Stimulated activated CD8-positive, alpha-beta memory T cell treated with anti-CD3 and anti-CD28 coated beads, Interleukin-4, amount 100 ng/mL, for 24 hours (primary cell): ENCODE measurements around the gene NPM1.
"Not testable (repeated sequence)": the region's sequence is repeated elsewhere in the genome, so short reads cannot be mapped to it uniquely, and the experiment has no call there.

Experiments used
- DNase-seq: peaks from one replicate; pipeline ENCODE4 v3.0.0-alpha.2; 2020; ENCODE audit warnings: low read depth

Gene NPM1, protein sequence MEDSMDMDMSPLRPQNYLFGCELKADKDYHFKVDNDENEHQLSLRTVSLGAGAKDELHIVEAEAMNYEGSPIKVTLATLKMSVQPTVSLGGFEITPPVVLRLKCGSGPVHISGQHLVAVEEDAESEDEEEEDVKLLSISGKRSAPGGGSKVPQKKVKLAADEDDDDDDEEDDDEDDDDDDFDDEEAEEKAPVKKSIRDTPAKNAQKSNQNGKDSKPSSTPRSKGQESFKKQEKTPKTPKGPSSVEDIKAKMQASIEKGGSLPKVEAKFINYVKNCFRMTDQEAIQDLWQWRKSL

DNA sequence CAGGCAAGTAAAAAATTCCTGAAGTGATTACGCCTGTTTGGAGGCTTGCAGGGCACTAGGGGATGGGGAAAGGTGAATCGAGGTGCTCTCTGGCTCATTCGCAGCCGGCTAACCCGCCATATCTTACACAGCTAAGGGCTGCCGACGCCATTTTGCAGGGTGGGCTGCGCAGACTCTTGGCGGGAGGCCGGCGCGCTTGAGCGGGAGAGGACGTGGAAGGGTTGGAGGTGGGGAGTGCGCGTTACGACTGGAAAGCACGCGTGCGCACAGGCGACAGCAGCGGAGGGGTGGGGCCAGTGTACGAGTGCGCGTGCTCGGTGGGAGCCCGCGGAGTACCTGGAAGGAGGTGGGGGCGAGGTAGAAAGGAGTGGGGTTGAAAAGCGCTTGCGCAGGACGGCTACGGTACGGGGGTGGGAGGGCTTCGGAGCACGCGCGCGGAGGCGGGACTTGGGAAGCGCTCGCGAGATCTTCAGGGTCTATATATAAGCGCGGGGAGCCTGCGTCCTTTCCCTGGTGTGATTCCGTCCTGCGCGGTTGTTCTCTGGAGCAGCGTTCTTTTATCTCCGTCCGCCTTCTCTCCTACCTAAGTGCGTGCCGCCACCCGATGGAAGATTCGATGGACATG is at the start of gene NPM1:
Gene NPM1 (plus strand): TSS at position 505 of the 625 bp plus-strand sequence. CDS start 100 bp downstream, at position 605.
- DNase-seq, result peak; percentile 95

DNA sequence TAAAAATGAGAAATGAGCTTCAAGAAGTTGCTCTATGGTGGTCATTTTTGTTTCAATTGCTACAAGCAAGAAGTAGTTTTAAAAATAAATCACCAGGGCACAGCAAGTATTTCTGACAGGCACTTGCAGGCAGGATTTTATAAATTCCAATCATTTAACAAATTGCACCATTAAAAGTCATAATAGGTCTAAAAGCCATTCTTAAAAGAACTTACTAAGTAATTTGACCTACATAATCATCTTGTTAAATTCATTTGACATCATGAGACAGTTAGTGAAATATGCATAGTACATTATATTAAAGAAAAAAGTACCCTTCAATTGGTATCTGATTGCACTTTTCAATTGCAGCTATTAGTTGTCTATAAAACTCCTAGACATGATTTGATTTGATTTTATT is 47.6 kb upstream of the NPM1 start:
- no peak for DNase-seq

DNA sequence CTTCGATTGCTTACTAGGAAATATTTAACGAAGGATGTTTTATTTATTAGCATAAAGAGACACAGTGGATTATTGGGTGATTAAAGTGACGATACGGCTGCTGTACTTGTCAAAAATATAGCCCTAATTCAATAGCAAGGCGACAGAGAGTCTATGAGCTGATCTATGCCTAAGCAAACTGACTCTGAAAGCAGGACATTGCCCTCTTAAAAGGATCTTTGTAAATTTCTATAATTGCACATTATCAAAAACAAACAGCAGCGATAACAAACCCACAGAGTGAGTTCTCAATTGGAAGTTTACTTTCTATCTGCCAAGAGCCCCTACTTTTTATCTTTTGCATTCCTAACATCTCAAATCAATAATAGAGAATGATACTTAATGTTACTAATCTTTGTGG is 47.2 kb upstream of the NPM1 start:
- no peak for DNase-seq

DNA sequence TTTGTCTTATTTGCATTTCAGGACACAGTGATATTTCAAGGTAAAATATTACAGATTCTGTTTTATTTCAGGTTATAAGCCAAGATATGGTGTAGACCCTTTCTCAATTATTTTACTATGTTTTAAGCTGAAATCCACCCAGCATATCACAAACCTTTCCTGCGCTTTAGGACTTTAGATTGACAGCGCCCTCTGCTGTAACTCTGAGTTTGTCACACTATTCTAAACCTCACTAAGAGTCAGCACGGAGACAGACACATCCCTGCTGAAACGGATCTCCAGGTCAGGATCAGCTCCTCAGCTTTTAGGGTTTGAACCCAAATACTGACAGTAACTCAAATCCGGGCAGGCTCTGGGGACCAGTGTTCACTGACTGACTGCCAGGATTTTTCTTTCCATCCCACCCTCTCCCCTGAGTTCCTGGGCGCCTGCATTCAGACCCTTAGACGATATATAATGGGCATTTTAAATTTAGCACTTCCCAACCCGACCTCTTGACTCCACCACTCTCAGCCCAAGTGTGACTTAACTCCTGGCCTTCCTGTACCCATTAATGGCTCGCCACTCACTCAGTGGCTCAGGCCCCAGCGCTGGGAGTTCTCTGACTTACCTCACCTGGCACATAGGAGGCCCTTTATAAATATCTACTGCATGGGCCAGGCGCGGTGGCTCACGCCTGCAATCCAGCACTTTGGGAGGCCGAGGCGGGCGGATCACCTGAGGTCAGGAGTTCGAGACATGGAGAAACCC is 45.1 kb upstream of the NPM1 start:
- no peak for DNase-seq

DNA sequence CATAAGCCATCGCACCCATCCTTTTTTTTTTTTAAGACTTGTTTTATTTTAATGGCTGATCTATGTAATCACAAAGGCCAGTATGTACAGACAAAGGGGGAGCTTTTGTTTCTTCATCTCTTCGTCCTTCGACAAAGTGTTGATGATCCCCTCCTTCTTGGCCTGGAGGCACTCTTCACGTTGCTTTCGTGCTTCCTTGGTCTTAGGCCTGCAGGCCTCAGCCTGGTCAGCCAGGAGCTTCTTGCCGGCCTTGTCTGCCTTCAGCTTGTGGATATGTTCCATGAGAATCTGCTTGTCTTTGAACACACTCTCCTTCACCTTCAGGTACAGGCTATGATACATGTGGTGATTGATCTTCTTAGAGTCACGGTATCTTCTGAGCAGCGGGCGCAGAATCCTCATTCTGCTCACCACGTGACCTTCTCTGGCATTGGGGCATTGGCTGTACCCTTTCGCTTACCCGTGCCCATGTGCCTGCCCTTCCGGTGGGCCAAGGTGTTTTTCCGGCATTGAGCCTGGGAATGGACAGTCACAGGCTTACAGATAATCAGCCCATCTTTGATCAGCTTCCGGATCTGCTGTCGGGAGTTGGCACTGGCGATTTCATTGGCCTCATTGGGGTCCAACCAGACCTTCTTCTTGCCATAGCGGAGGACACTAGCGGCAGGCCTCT is 42.6 kb upstream of the NPM1 start:
- no peak for DNase-seq

DNA sequence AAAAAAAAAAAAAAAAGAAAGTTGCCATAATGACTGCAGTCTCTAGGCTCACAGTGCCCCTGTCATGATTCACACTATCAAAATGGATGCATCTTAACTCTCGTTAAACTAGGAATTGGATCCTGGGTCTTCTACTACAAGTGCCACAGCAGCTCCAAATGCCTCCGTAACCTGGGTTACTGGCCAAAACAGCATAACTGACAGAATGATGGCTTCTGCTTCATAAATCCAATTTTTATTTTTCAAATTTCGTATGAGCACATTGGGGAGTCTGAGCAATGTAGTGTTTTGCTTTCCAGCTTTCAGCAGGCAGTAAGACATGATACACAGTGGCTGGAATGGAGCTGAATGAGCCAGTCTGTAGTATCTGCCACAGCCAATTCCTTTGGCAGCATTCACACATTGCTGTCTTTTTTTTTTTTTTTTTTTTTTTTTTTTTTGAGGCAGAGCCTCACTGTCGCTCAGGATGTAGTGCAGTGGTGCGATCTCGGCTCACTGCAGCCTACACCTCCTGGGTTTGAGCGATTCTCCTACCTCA is 36.0 kb upstream of the NPM1 start:
- DNase-seq, result no peak

DNA sequence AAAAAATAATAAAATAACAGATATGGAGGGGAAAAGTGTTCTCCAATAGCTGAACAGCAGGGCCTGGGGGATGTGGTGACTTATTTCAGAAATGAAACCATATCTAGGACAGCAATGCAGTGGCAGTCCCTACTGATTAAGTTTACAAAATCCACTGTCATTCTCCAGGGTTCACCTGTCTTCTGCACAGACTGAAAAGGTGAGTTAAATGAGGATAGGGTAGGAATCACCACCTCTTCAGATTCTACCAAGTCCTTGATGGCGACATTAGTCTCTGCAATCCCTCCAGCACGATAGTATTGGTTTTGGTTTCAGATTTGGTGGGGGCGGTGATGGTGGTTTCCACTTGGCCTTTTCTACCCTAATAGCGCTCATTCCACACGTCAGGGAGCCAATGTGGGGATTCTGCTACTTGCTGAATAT is 32.3 kb upstream of the NPM1 start:
- no peak for DNase-seq

DNA sequence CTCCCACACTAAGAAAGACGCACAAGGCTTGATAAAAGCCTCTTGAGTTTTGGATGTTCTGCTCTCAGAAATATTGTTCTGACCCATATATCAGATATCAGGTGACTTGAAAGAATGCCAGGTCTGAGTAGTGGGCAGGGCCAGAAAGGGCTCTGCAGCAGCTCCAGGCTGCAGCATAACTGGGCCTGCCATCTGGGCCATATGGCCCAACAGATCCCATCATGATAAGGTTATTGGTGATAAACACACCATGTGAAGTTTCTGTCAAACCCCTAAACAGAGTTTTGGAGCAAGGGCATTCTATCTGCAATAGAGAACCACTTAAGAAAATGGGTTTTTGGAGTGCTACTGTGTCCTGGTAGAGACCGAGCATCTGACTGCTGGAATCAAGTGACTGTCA is 29.8 kb upstream of the NPM1 start:
- no peak for DNase-seq

DNA sequence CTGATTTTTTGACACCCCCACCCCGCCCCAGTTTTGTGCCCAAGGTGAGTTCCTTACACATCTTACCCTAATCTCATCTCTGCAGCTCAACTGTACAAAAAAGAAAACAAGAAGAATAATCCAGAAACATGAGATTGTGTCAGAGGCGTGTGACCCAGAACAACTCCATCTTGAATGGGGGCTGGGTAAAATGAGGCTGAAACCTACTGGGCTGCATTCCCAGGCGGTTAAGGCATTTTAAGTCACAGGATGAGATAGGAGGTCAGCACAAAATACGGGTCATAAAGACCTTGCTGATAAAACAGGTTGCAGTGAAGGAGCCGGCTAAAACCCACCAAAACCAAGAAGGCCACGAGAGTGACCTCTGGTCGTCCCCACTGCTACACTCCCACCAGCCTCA is 26.5 kb upstream of the NPM1 start:
- not testable (repeated sequence) for DNase-seq

DNA sequence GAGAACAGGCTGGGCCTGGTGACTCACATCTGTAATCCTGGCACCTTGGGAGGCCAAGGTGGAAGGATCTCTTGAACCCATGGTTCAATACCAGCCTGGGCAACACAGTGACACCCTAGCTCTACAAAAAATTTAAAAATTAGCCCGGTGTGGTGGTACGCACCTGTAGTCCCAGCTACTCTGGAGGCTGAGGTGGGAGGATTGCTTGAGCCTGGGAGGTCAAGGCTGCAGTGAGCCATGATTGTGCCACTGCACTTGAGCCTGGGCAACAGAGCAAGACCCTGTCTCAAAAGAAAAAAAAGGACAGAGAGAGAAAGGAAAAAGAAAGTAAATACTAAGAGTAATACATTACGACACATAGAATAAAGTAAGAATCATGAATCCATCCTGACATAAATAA is 24.4 kb upstream of the NPM1 start:
- not testable (repeated sequence) for DNase-seq

DNA sequence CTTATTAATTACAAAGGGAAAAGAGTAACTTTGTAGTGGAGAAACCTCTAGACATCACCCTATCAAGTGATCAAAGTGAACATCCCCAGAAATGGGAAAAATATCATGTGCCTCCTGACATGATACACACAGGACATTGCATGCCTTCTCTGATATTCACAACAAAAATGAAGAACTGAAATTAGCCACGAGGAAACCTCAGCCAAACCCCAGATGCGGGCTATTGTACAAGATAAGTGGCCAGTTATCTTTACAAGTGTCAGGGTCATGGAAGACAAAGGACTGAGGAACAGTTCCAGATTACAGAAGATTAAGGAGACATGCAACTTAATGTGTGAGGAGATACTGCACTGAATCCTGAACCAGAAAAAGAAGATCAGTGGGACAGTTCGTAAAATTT is 23.8 kb upstream of the NPM1 start:
- no peak for DNase-seq

DNA sequence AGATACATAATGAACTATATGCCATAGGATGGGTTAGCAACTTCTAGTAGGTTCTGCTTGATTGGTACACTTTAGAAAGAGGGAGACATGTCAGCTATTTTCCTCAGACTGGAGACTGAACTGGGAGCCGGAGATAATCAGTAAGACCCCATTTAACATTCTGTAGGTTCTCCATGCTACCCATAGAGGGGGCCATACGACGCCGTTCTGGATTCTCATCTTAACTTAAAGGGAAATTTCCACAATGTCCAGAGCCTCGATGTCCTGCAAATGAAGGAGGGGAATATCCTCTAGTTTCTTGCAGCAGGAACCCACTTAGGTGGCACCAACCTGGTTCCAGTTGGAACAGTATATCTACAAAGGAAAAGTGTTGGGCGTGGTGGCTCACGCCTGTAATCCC is 22.3 kb upstream of the NPM1 start:
- no peak for DNase-seq

DNA sequence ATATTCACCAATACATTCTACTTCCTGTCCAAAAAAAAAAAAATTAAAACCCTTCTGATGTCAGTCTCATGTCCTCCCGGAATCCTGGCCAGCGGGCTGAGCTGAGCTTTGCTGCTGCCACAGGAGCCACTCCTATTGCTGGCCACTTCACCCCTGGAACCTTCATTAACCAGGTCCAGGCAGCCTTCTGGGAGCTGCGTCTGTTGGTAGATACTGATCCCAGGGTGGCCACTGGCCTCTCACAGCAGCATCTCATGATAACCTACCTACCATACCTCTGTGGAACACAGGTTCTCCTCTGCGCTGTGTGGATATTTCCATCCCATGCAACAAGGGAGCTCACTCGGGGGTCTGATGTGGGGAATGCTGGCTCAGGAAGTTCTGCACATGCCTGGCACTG is 21.0 kb upstream of the NPM1 start:
- DNase-seq, result no peak

DNA sequence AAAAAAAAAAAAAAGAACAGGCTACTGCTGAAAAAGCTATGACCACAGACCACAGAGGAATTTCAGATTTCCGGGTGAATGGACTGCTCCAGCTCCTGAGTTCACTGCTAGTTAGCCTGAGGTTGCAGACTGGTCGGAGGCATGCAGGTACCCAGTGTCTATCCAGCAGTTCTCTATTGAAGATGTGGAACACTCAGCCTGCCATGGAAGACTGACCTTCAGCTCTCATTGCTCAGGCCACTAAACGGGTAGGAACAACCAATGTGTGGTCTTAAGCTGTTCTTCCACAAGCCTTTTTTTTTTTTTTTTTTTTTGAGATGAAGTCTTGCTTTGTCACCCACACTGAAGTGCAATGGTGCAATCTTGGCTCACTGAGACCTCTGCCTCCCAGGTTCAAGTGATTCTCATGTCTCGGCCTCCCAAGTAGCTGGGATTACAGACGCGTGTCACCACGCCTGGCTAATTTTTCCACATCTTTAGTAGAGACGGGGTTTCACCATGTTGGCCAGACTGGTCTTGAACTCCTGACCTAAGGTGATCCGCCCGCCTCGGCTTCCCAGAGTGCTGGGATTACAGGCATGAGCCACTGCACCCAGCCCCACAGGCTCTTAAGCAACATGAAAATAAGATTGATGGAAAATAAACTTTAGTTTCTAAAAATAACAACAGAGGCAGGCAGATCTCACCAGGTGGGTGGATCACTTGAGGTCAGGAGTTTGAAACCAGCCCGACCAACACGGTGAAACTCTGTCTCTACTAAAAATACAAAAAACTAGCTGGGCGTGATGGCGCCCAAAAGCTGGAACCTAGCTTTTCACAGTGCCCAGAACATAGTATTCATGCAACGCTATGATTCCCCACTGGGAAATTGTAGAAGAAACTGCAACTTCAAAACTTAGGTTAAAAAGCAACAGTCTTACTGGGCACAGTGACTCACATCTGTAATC is 20.0 kb upstream of the NPM1 start:
- DNase-seq, result no peak

DNA sequence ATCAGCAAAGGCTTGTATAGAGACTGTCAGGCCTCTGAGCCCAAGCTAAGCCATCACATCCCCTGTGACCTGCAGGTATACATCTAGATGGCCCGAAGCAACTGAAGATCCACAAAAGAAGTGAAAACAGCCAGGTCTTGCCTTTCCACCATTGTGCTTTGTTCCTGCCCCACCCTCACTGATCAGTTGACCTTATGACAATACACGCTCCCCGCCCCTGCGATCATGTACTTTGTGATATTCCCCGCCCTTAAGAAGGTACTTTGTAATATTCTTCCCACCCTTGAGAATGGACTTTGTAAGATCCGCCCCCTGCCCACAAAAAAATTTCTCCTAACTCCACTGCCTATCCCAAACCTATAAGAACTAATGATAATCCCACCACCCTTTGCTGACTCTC is 18.6 kb upstream of the NPM1 start:
- DNase-seq, result no peak

DNA sequence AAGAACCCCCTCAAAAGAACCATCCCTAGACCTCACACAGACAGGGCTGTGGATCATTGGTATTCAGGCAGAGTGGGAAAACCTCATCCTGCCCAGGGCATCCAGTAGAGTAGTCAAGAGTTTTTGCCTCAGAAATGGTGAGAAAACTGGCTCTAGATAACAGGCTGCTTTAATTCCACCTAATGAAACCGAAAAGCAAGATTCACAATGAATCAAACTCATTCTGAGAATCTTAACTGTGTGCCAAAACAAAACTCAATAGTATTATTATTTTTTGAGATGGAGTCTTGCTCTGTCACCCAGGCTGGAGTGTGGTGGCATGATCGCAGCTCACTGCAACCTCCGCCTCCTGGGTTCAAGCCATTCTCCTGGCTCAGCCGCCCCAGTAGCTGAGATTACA is 17.8 kb upstream of the NPM1 start:
- DNase-seq, result no peak

DNA sequence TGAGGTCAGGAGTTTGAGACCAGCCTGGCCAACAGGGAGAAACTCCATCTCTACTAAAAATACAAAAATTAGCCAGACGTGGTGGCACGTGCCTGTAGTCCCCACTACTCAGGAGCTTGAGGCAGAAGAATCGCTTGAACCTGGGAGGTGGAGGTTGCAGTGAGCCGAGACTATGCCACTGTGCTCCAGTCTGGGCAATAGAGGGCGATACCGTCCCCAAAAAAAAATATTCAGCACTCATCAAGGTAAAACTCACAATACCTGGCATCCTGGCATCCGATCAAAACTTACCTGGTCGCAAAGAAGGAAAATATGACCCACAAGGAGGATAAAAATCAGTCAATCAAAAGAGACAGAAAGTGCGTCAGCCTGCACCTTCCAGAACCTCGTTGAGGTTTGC is 16.8 kb upstream of the NPM1 start:
- DNase-seq, result not testable (repeated sequence)

DNA sequence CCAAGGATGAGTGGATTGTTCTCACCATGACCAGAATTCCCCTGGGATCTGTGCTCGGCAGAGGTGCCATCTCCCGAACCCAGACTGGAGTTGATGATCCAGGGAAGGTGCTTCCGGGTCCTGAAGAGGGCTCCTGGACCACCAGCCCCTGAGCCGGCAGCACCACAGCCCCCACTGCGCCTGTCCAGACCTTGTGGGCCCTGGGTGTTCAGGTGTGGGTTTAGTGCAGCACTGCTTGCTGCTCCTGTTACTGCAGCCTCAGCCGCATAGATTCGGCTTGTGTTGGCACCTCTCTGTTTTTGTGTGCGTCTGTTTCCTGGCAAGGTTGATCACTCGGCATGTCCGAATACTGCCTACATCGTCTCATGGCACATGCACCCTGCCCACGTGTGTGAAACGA is 16.3 kb upstream of the NPM1 start:
- DNase-seq, result no peak

DNA sequence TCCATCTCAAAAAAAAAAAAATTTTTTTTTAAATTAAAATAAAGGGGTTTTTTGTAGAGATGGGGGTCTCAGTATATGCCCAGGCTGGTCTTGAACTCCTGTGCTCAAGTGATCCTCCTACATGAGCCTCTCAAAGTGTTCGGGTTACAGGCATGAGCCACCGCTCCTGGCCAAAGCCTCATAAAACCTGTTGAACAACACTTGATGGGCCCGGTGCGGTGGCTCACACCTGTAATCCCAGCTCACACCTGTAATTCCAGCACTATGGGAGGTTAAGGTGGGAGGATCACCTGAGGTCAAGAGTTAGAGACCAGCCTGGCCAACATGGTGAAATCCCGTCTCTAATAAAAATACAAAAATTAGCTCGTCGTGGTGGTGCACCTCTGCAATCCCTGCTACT is 7.7 kb upstream of the NPM1 start:
- DNase-seq, result no peak

DNA sequence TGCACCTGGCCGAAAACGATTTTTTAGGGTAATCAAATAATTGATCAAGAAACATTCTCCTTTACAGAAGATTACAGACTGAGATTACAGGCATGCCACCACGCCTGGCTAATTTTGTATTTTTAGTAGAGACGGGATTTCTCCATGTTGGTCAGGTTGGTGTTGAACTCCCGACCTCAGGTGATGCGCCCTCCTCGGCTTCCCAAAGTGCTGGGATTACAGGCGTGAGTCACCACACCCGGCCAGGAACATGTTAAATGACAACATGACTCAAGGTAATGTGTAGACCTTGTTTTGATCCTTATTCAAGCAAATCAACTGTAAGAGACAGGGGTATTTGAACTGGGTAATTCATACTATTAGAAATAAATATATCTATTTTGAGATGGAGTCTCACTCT is 3.2 kb upstream of the NPM1 start:
- DNase-seq, result not testable (repeated sequence)

DNA sequence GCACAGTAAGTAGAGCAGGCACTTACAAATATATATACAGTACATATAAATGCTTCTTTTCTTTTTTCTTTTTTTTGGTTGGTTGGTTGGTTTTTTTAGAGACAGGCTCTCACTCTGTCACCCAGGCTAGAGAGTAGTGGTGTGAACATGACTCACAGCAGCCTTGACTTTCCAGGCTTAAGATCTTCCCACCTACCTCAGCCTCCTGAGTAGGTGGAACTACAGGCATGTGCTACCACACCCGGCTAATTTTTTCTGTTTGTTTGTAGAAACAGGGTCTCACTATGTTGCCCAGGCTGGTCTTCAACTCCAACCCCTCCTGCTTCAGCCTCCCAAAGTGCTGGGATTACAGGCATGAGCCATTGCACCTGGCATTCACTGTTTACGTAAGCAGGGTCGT is 2.6 kb upstream of the NPM1 start:
- DNase-seq, result not testable (repeated sequence)
